HEK293 (cell line): ENCODE measurements around the gene CLASP2.
"Not testable (repeated sequence)": the region's sequence is repeated elsewhere in the genome, so short reads cannot be mapped to it uniquely, and the experiment has no call there.

ENCODE experiments used
- CTCF ChIA-PET: fragments of 350-600 bp; formaldehyde crosslinking; extraction: SDS; loops from one replicate; lab custom pipeline; 2021; ENCODE audit warnings: antibody characterized with exemption; lab: Yijun Ruan, JAX
- POLR2A ChIA-PET: fragments of 300-600 bp; formaldehyde crosslinking; extraction: SDS; loops from one replicate; lab custom pipeline; 2020; ENCODE audit warnings: antibody characterized with exemption, inconsistent platforms; lab: Yijun Ruan, JAX
- H3K27ac ChIP-seq: fragments of 200-500 bp; sonication (Bioruptor generic); 2 replicates; pipeline ENCODE4 v1.5.1; 2014; ENCODE audit warnings: low read depth, low read length, control low read depth, inconsistent platforms; ENCODE audit errors: extremely low read depth
- H3K36me3 ChIP-seq, 2 experiments: fragments of 200-500 bp in 1 of 2; sonication (Bioruptor generic) in 1 of 2; 1 replicate in 1 of 2; 2 replicates in 1 of 2; pipeline ENCODE4 v1.5.1; 2014 to 2017; ENCODE audit warnings: inconsistent platforms in 2 of 2, low read length in 2 of 2; ENCODE audit not compliant: control insufficient read depth in 2 of 2, insufficient read depth in 1 of 2
- H3K4me1 ChIP-seq: fragments of 200-500 bp; sonication (Bioruptor generic); 2 replicates; pipeline ENCODE4 v1.5.1; 2014; ENCODE audit warnings: mild to moderate bottlenecking, low read length, inconsistent platforms; ENCODE audit not compliant: control insufficient read depth, insufficient read depth
- H3K4me3 ChIP-seq: 2 replicates; pipeline ENCODE4 v1.5.1; 2011; ENCODE audit warnings: low read depth, mild to moderate bottlenecking, control low read depth, low read length, moderate library complexity
- H3K9me3 ChIP-seq: fragments of 200-500 bp; sonication (Bioruptor generic); 2 replicates; pipeline ENCODE4 v1.5.1; 2014; ENCODE audit warnings: low read depth, low read length, inconsistent platforms; ENCODE audit not compliant: control insufficient read depth, insufficient read depth
- TCF7L2 ChIP-seq: IDR thresholded peaks from 2 replicates; pipeline ENCODE4 v1.6.1; 2011; ENCODE audit warnings: low read depth, mild to moderate bottlenecking, inconsistent platforms, low read length, moderate library complexity, borderline replicate concordance
- ZNF26 ChIP-seq: fragments of 450-650 bp; formaldehyde crosslinking; IDR thresholded peaks from 2 replicates; pipeline ENCODE4 v1.5.1; 2016; ENCODE audit warnings: missing biosample characterization, missing genetic modification characterization
- ZNF701 ChIP-seq: fragments of 450-650 bp; formaldehyde crosslinking; IDR thresholded peaks from 2 replicates; pipeline ENCODE4 v1.5.1; 2016; ENCODE audit warnings: missing biosample characterization, missing genetic modification characterization
- ZNF76 ChIP-seq: fragments of 450-650 bp; formaldehyde crosslinking; IDR thresholded peaks from 2 replicates; pipeline ENCODE4; 2016; ENCODE audit warnings: low read depth, missing biosample characterization, missing genetic modification characterization, borderline replicate concordance

The CLASP2 gene

GRCh38 chr3:33447958-33448357, 270.1 kb downstream of the CLASP2 start:
- POLR2A ChIA-PET: no interaction called here
- H3K36me3 ChIP-seq: no peaks in the 10 kb centered on the region
- H3K4me1 ChIP-seq: no peaks in the 10 kb centered on the region
- H3K27ac ChIP-seq: no peak overlapping the region
- TF ChIP-seq ZNF76 (tag by site-specific recombination) (no peak), TCF7L2 (no peak), ZNF701 (no peak), ZNF26 (tag by site-specific recombination) (no peak)
- H3K4me3 ChIP-seq: no peak overlapping the region
- H3K9me3 ChIP-seq: no peaks in the 10 kb centered on the region
- CTCF ChIA-PET: no interaction called here

- H3K36me3 ChIP-seq, POLR2A ChIA-PET, H3K27ac ChIP-seq, H3K4me3 ChIP-seq, H3K4me1 ChIP-seq, H3K9me3 ChIP-seq: not testable (repeated sequence)
- CTCF ChIA-PET: interaction anchor here (0.6 kb wide), 1 partner anchor 240 kb away, joined by 4 read pairs; no protein-coding TSS in a partner anchor
Observed at GRCh38 chr3:33447256-33447625, 270.8 kb downstream of the CLASP2 start.
